DND-41 (cell line): ENCODE results near the gene NUP85.

Experiments used
- CTCF ChIP-seq: IDR thresholded peaks from 2 replicates; pipeline ENCODE4 v1.5.1; 2012; ENCODE audit warnings: borderline replicate concordance, low read length, moderate library complexity, mild to moderate bottlenecking; ENCODE audit not compliant: poor library complexity, severe bottlenecking; ENCODE audit errors: extremely low read depth
- EZH2 ChIP-seq: IDR thresholded peaks from 3 replicates; pipeline ENCODE4 v1.6.1; 2012; ENCODE audit warnings: borderline replicate concordance, low read depth, mild to moderate bottlenecking, moderate library complexity, low read length, inconsistent platforms; ENCODE audit not compliant: severe bottlenecking

GRCh38 chr17:75199886-75200618 is 5.4 kb upstream of the NUP85 start:
- TF ChIP-seq CTCF (no peak), EZH2 (no peak)
